Neural crest cell (in vitro differentiated cells): ENCODE results near the gene COTL1. TPM values are rescaled to one million over a fixed set of nuclear protein-coding genes. Genes with fewer than 3 reads are reported as not detected.

Experiments used
- DNase-seq: peaks from one replicate; pipeline ENCODE4 v3.0.0; 2021; ENCODE audit warnings: low read depth, mixed read lengths, low spot score
- H3K27ac Mint-ChIP-seq: one replicate; pipeline ENCODE4 v1.8.0; 2021; ENCODE audit warnings: mild to moderate bottlenecking, mixed read lengths; ENCODE audit not compliant: unreplicated experiment
- H3K27me3 Mint-ChIP-seq: 2 replicates; pipeline ENCODE4 v1.8.0; 2021; ENCODE audit warnings: low read depth, mild to moderate bottlenecking, mixed read lengths
- H3K36me3 Mint-ChIP-seq: 2 replicates; pipeline ENCODE4 v1.8.0; 2021; ENCODE audit warnings: low read depth, mild to moderate bottlenecking, mixed read lengths
- H3K4me1 Mint-ChIP-seq: 2 replicates; pipeline ENCODE4 v1.8.0; 2021; ENCODE audit warnings: mixed read lengths
- H3K4me3 Mint-ChIP-seq: one replicate; pipeline ENCODE4 v1.8.0; 2021; ENCODE audit warnings: mild to moderate bottlenecking, mixed read lengths
- H3K9me3 Mint-ChIP-seq: 2 replicates; pipeline ENCODE4 v1.8.0; 2021; ENCODE audit warnings: mixed read lengths
- total RNA-seq: library from RNA; stranded (reverse); gene quantifications from 2 replicates; pipeline ENCODE4 v1.2.1, GENCODE V29; 2021
- TF ChIP-seq, protein P1 (sequence below): fragments of 200-600 bp; sonication (generic); conservative IDR thresholded peaks from 2 replicates; pipeline ENCODE4 v1.5.0; 2021; ENCODE audit warnings: antibody characterized with exemption, mild to moderate bottlenecking

COTL1 gene
- total RNA-seq, 1 donor from 2014 or later = 357 TPM

DNA sequence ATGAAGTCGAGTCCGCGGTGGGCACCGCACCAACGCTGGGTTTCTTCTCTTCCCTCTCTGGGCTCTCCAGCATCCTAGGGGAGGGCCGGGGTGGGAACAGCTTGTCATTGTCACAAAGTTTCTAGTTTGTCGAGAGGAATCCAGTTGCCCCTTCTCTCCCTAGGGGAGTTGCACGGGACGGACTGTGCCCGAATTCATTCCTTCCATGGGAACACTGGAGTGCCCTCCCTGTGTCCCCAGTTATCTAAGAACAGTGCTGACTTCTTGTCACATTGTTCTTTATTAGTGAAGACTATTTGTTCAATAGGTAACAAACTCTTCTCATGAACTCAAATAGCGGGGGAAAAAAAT, 31.6 kb upstream of the COTL1 start:
- TF ChIP-seq, protein P1, sequence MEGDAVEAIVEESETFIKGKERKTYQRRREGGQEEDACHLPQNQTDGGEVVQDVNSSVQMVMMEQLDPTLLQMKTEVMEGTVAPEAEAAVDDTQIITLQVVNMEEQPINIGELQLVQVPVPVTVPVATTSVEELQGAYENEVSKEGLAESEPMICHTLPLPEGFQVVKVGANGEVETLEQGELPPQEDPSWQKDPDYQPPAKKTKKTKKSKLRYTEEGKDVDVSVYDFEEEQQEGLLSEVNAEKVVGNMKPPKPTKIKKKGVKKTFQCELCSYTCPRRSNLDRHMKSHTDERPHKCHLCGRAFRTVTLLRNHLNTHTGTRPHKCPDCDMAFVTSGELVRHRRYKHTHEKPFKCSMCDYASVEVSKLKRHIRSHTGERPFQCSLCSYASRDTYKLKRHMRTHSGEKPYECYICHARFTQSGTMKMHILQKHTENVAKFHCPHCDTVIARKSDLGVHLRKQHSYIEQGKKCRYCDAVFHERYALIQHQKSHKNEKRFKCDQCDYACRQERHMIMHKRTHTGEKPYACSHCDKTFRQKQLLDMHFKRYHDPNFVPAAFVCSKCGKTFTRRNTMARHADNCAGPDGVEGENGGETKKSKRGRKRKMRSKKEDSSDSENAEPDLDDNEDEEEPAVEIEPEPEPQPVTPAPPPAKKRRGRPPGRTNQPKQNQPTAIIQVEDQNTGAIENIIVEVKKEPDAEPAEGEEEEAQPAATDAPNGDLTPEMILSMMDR = no peak
- Mint-ChIP-seq H3K36me3 (no peaks in the 10 kb centered on the region), H3K4me1 (peaks cover 16% of the 10 kb centered on the region), H3K27me3 (peaks cover 12% of the 10 kb centered on the region), H3K27ac (no peak overlapping the region), H3K9me3 (no peaks in the 10 kb centered on the region), H3K4me3 (peak overlapping the region; percentile 88)
- DNase-seq = no peak

- DNase-seq = peak; percentile 20
- Mint-ChIP-seq H3K9me3 (no peaks in the 10 kb centered on the region), H3K27ac (no peak overlapping the region), H3K27me3 (peaks cover 15% of the 10 kb centered on the region), H3K4me3 (peak overlapping the region; percentile 88), H3K4me1 (peaks cover 16% of the 10 kb centered on the region), H3K36me3 (no peaks in the 10 kb centered on the region)
- TF ChIP-seq, protein P1 = no peak
These were observed 31.0 kb upstream of the COTL1 start for GRCh38 chr16:84648595-84649510.

DNA sequence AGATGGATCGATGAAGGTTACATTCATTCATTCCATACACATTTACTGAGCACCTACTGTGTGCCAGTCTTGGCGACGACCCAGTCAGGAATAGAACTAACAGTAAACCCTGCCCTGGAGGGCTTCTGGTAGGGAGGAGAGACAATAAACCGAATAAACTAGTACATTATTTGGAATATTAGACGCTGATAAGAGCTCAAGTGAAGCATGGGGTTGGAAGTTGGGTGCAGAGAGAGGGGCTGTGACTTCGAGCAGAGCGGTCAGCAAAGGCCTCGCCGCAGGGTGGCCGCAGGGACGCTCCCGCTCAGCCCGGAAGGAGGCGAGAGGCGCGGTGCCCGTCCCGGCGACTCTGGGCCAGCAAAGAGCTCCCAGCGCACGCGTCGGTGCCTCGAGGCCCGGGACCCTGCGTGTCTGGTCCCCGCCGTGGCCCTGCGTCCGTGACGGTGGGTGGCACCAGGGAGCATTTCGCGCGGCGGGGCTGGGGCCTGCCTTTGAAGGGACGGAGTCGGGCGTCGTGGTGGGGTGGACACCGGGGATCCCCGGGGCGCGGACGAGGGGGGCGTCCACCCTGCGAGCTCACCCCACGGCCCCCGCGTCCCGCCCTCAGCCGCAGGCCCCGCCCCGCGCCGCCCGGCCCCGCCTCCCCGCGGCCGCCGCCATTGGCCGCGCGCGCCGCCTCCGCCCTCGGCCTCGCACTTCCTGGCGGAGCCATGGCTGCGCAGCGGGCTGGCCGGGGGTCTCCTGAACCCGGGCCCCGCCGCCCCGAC, 30.1 kb upstream of the COTL1 start, which contains the start of gene KLHL36:
Gene KLHL36, plus strand, starts transcription at position 684 of the 767 bp plus-strand sequence. CDS start 2,357 bp downstream, outside the sequence.
- Mint-ChIP-seq H3K4me1 (peaks cover 16% of the 10 kb centered on the region), H3K9me3 (no peaks in the 10 kb centered on the region), H3K27me3 (peaks cover 16% of the 10 kb centered on the region), H3K36me3 (no peaks in the 10 kb centered on the region), H3K27ac (peak within 1 kb of the TSS; percentile 3), H3K4me3 (peak within 1 kb of the TSS; percentile 92)
- peak; percentile 52 for DNase-seq
- TF ChIP-seq, protein P1 = peak; percentile 19

GRCh38 chr16:84643674-84644073, 25.8 kb upstream of the COTL1 start:
- DNase-seq = no peak
- Mint-ChIP-seq H3K27me3 (peaks cover 16% of the 10 kb centered on the region), H3K36me3 (no peaks in the 10 kb centered on the region), H3K9me3 (no peaks in the 10 kb centered on the region), H3K4me3 (no peak overlapping the region), H3K4me1 (peaks cover 12% of the 10 kb centered on the region), H3K27ac (no peak overlapping the region)
- TF ChIP-seq, protein P1 = no peak

- Mint-ChIP-seq H3K36me3 (no peaks in the 10 kb centered on the region), H3K27me3 (peaks cover 16% of the 10 kb centered on the region), H3K9me3 (no peaks in the 10 kb centered on the region), H3K27ac (no peak overlapping the region), H3K4me3 (no peak overlapping the region), H3K4me1 (peaks cover 13% of the 10 kb centered on the region)
- TF ChIP-seq, protein P1 = no peak
- DNase-seq = no peak
These were observed 25.3 kb upstream of the COTL1 start for GRCh38 chr16:84643180-84643583.
